H1 (cell line): ENCODE results near the gene TPD52L1. TPM values are rescaled to one million over a fixed set of nuclear protein-coding genes. Genes with fewer than 3 reads are reported as not detected.

Source experiments
- CTCF ChIA-PET: fragments of 300-600 bp; sonication (Branson Sonifier 250); formaldehyde crosslinking; loops from one replicate; lab custom pipeline; 2021; ENCODE audit not compliant: partially characterized antibody; lab: Charles Lee
- POLR2A ChIA-PET: fragments of 300-600 bp; sonication (Branson Sonifier 250); formaldehyde crosslinking; loops from one replicate; lab custom pipeline; 2021; ENCODE audit warnings: inconsistent platforms; ENCODE audit not compliant: partially characterized antibody; lab: Charles Lee
- DNase-seq, 2 experiments: peaks; one replicate each; pipeline versions ENCODE4 v3.0.0 to v3.0.0-alpha.2; 2010 to 2022; ENCODE audit warnings: low spot score in 2 of 2, low read depth in 1 of 2, mixed read lengths in 1 of 2
- FAIRE-seq: peaks from 2 replicates; lab custom pipeline; 2011; peaks lifted over from hg19 to GRCh38; lab: Jason Lieb, UNC
- H2AFZ ChIP-seq: 2 replicates; pipeline ENCODE4 v1.8.1; 2012; ENCODE audit warnings: low read length, inconsistent platforms
- H2AK5ac ChIP-seq: 2 replicates; pipeline ENCODE4 v1.6.1; 2013; ENCODE audit warnings: low read depth, low read length
- H2BK120ac ChIP-seq: replicated peaks from 2 replicates; pipeline ENCODE3; 2013; ENCODE audit warnings: low read depth, low read length, inconsistent platforms
- H2BK12ac ChIP-seq: 2 replicates; pipeline ENCODE4 v1.6.1; 2013; ENCODE audit warnings: low read depth, low read length
- H2BK15ac ChIP-seq: 2 replicates; pipeline ENCODE4 v1.6.1; 2013; ENCODE audit warnings: low read length
- H2BK20ac ChIP-seq: 2 replicates; pipeline ENCODE4 v1.6.1; 2013; ENCODE audit warnings: low read length
- H2BK5ac ChIP-seq: 2 replicates; pipeline ENCODE4 v1.6.1; 2013; ENCODE audit warnings: low read depth, low read length
- H3K14ac ChIP-seq: 2 replicates; pipeline ENCODE4 v1.6.1; 2013; ENCODE audit warnings: inconsistent platforms; ENCODE audit not compliant: insufficient read length
- H3K18ac ChIP-seq: 2 replicates; pipeline ENCODE4 v1.6.1; 2013; ENCODE audit warnings: low read length; ENCODE audit errors: extremely low read depth
- H3K23ac ChIP-seq: 2 replicates; pipeline ENCODE4 v1.6.1; 2013; ENCODE audit warnings: inconsistent platforms; ENCODE audit not compliant: insufficient read length
- H3K23me2 ChIP-seq: 2 replicates; pipeline ENCODE4 v1.6.1; 2013; ENCODE audit warnings: low read depth, low read length
- H3K27ac ChIP-seq: 2 replicates; pipeline ENCODE4 v1.6.1; 2011; ENCODE audit warnings: low read depth, low read length, inconsistent platforms
- H3K27me3 ChIP-seq, 4 experiments: replicated peaks in 1 of 4; 1 replicate in 1 of 4; 2 replicates in 3 of 4; pipeline versions ENCODE4 v1.6.1 to v1.8.1; 2011 to 2013; ENCODE audit warnings: low read length in 3 of 4, mild to moderate bottlenecking in 3 of 4, inconsistent platforms in 2 of 4, mixed read lengths in 2 of 4, moderate library complexity in 1 of 4; ENCODE audit not compliant: control insufficient read depth in 3 of 4, insufficient read depth in 3 of 4; ENCODE audit errors: extremely low read depth in 1 of 4
- H3K36me3 ChIP-seq, 4 experiments: 2 replicates each; pipeline versions ENCODE4 v1.6.1 to v1.8.1; 2011 to 2013; ENCODE audit warnings: mild to moderate bottlenecking in 4 of 4, low read length in 3 of 4, moderate library complexity in 2 of 4, control low read depth in 1 of 4, inconsistent platforms in 1 of 4; ENCODE audit not compliant: insufficient read depth in 4 of 4, control insufficient read depth in 2 of 4
- H3K4ac ChIP-seq: replicated peaks from 2 replicates; pipeline ENCODE3; 2013; ENCODE audit warnings: low read length, low read depth, mixed read lengths, inconsistent platforms; ENCODE audit not compliant: insufficient read length
- H3K4me1 ChIP-seq, 4 experiments: replicated peaks in 1 of 4; 1 replicate in 1 of 4; 2 replicates in 3 of 4; pipeline versions ENCODE4 v1.6.1 to v1.8.1; 2011 to 2013; ENCODE audit warnings: low read length in 3 of 4, inconsistent platforms in 2 of 4, mixed read lengths in 1 of 4; ENCODE audit not compliant: insufficient read depth in 4 of 4, control insufficient read depth in 3 of 4
- H3K4me2 ChIP-seq, 2 experiments: 2 replicates each; pipeline versions ENCODE4 v1.6.1 to v1.8.1; 2011 to 2013; ENCODE audit warnings: low read depth in 2 of 2, low read length in 2 of 2, control low read depth in 1 of 2, inconsistent platforms in 1 of 2, mild to moderate bottlenecking in 1 of 2; ENCODE audit not compliant: insufficient read depth in 1 of 2
- H3K4me3 ChIP-seq, 4 experiments: fragments of 200-600, 300-600 bp in 1 of 4; sonication (generic), shearing (Covaris generic), sonication (Bioruptor Twin) in 1 of 4; 2 replicates each; pipeline versions ENCODE4 v1.5.1 to v1.8.1; 2011 to 2016; ENCODE audit warnings: low read length in 4 of 4, low read depth in 3 of 4, control low read depth in 2 of 4, inconsistent platforms in 2 of 4, mild to moderate bottlenecking in 2 of 4, mixed read lengths in 1 of 4, moderate library complexity in 1 of 4; ENCODE audit not compliant: insufficient read depth in 2 of 4; ENCODE audit errors: extremely low read depth in 1 of 4
- H3K56ac ChIP-seq: replicated peaks from 2 replicates; pipeline ENCODE3; 2013; ENCODE audit warnings: low read depth, mild to moderate bottlenecking, mixed read lengths, low read length, inconsistent platforms; ENCODE audit not compliant: insufficient read length
- H3K79me1 ChIP-seq: 2 replicates; pipeline ENCODE4 v1.6.1; 2013; ENCODE audit warnings: low read depth, low read length, control low read depth
- H3K79me2 ChIP-seq, 2 experiments: 2 replicates each; pipeline versions ENCODE4 v1.6.1 to v1.8.1; 2012 to 2013; ENCODE audit warnings: low read length in 2 of 2, mild to moderate bottlenecking in 2 of 2, inconsistent platforms in 1 of 2; ENCODE audit not compliant: insufficient read depth in 2 of 2, control insufficient read depth in 1 of 2
- H3K9ac ChIP-seq, 4 experiments: replicated peaks in 1 of 4; 1 replicate in 1 of 4; 2 replicates in 3 of 4; pipeline versions ENCODE4 v1.6.1 to v1.8.1; 2011 to 2013; ENCODE audit warnings: low read depth in 3 of 4, low read length in 3 of 4, control low read depth in 2 of 4, mild to moderate bottlenecking in 2 of 4, moderate library complexity in 2 of 4, inconsistent platforms in 1 of 4; ENCODE audit errors: extremely low read depth in 1 of 4
- H3K9me3 ChIP-seq, 2 experiments: 2 replicates each; pipeline versions ENCODE4 v1.6.1 to v1.8.1; 2012 to 2013; ENCODE audit warnings: mild to moderate bottlenecking in 2 of 2, moderate library complexity in 2 of 2, control low read depth in 1 of 2, inconsistent platforms in 1 of 2, low read depth in 1 of 2, low read length in 1 of 2, mixed read lengths in 1 of 2; ENCODE audit not compliant: insufficient read depth in 2 of 2
- H4K20me1 ChIP-seq, 2 experiments: replicated peaks in 1 of 2; 2 replicates each; pipeline versions ENCODE3 to v1.8.1; 2011 to 2013; ENCODE audit warnings: inconsistent platforms in 2 of 2, low read length in 2 of 2, mild to moderate bottlenecking in 1 of 2; ENCODE audit not compliant: insufficient read depth in 2 of 2, control insufficient read depth in 1 of 2
- H4K5ac ChIP-seq: 2 replicates; pipeline ENCODE4 v1.6.1; 2013; ENCODE audit warnings: low read length, low read depth, mixed read lengths, inconsistent platforms; ENCODE audit not compliant: insufficient read length
- H4K8ac ChIP-seq: 2 replicates; pipeline ENCODE4 v1.8.0; 2013; ENCODE audit warnings: mild to moderate bottlenecking, moderate library complexity, low read length, inconsistent platforms; ENCODE audit not compliant: insufficient read depth; ENCODE audit errors: extremely low read depth
- H4K91ac ChIP-seq: replicated peaks from 2 replicates; pipeline ENCODE3; 2013; ENCODE audit warnings: low read length, mixed read lengths, inconsistent platforms; ENCODE audit not compliant: insufficient read length
- HDAC2 ChIP-seq, 2 experiments: fragments of 300-600 bp in 1 of 2; sonication (generic) in 1 of 2; IDR thresholded peaks; 2 replicates each; pipeline ENCODE4 v1.6.1; 2011 to 2012; ENCODE audit warnings: low read depth in 2 of 2, low read length in 2 of 2, mild to moderate bottlenecking in 2 of 2, moderate library complexity in 2 of 2, borderline replicate concordance in 1 of 2, inconsistent platforms in 1 of 2
- SAP30 ChIP-seq: fragments of 300-600 bp; sonication (generic); IDR thresholded peaks from 2 replicates; pipeline ENCODE4 v1.7.1; 2012; ENCODE audit warnings: low read length, moderate library complexity, mild to moderate bottlenecking, inconsistent platforms; ENCODE audit not compliant: insufficient read depth, insufficient replicate concordance
- SIRT6 ChIP-seq: IDR thresholded peaks from one replicate; pipeline ENCODE4 v1.7.1; 2012; ENCODE audit warnings: low read length, inconsistent platforms
- SIX5 ChIP-seq: IDR thresholded peaks from 2 replicates; pipeline ENCODE4 v1.6.1; 2011; ENCODE audit warnings: mild to moderate bottlenecking, low read depth, low read length
- WGBS, 2 experiments: shearing (Covaris generic) in 1 of 2; methylation state at CpG; one replicate each; pipeline versions ENCODE4 v1.1.6 to v1.1.7; 2013 to 2015; ENCODE audit warnings: low lambda C conversion rate in 2 of 2, mixed read lengths in 2 of 2, inconsistent platforms in 1 of 2, low coverage in 1 of 2, missing lambda C conversion rate in 1 of 2; ENCODE audit not compliant: insufficient replicate concordance in 2 of 2, insufficient coverage in 1 of 2, insufficient read length in 1 of 2; ENCODE audit errors: extremely low coverage in 1 of 2, missing lambda C conversion rate in 1 of 2; 5-methylcytosine and 5-hydroxymethylcytosine counted together
- long read RNA-seq, 2 experiments: library from RNA in 1 of 2; library from capped mRNA in 1 of 2; stranded (forward); transcript quantifications; one replicate each; pipeline ENCODE4 v2.0.0, GENCODE V29; 2021; ENCODE audit warnings: inconsistent platforms in 1 of 2
- polyA minus RNA-seq, 3 experiments: library from RNA; depleted of rRNA, polyadenylated mRNA; stranded (reverse); fragments of >200 nt; gene quantifications; 1 replicate in 2 of 3; 2 replicates in 1 of 3; pipeline ENCODE4 v1.2.3, GENCODE V29; 2011
- polyA plus RNA-seq, 7 experiments: library from polyadenylated mRNA; depleted of rRNA in 3 of 7; stranded (reverse) in 5 of 7; unstranded in 2 of 7; fragments of >200 nt in 5 of 7; fragments of 200-250 nt in 2 of 7; gene quantifications; 1 replicate in 5 of 7; 2 replicates in 1 of 7; 4 replicates in 1 of 7; pipeline versions ENCODE4 v1.2.1 to v1.2.3, GENCODE V29; 2011 to 2013; ENCODE audit warnings: missing spikeins in 2 of 7, mixed read lengths in 2 of 7
- total RNA-seq: library from RNA; stranded (reverse); fragmentation: NEBNext Ultra II Directional; extraction: Animal tissue kit (Norgen Biotek cat#: 25700); gene quantifications from 2 replicates; pipeline ENCODE4 v1.2.1, GENCODE V29; 2021
- TF ChIP-seq, protein P1 (sequence below): IDR thresholded peaks from 2 replicates; pipeline ENCODE4 v1.6.1; 2012; ENCODE audit warnings: low read length, inconsistent platforms

Gene TPD52L1, protein sequence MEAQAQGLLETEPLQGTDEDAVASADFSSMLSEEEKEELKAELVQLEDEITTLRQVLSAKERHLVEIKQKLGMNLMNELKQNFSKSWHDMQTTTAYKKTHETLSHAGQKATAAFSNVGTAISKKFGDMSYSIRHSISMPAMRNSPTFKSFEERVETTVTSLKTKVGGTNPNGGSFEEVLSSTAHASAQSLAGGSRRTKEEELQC
- total RNA-seq (7.4 and 9.6 TPM in 2 replicates), polyA plus RNA-seq (2011; rRNA removed) (14.2 and 14.3 TPM in 2 replicates), polyA minus RNA-seq (2011; rRNA and poly(A)+ RNA removed) (4.2 and 8.3 TPM in 2 replicates)
- polyA plus RNA-seq (2011; cell fraction: cytosol; rRNA removed) = 17.5 TPM
- polyA plus RNA-seq (2011; cell fraction: nucleus; rRNA removed) = 13.8 TPM
- polyA plus RNA-seq (2012, experiment 1 of 2) = 10.0 to 12.2 TPM (median 11.0 TPM) in 4 replicates
- 3.2 TPM for polyA plus RNA-seq (2012, experiment 2 of 2)
- polyA plus RNA-seq (2013, experiment 1 of 2) = 11.2 TPM
- polyA plus RNA-seq (2013, experiment 2 of 2) = 12.6 TPM
- 5.3 TPM for polyA minus RNA-seq (2011; cell fraction: cytosol; rRNA and poly(A)+ RNA removed)
- 5.0 TPM for polyA minus RNA-seq (2011; cell fraction: nucleus; rRNA and poly(A)+ RNA removed)
- long read RNA-seq, experiment 1, partial matches to known transcripts = 0 of 6 reads
- long read RNA-seq, experiment 1, other reads (novel, unspliced or antisense) = 2 of 6 reads
- long read RNA-seq, experiment 2, partial matches to known transcripts = 0 of 2 reads
- long read RNA-seq, experiment 2, other reads (novel, unspliced or antisense) = 0 of 2 reads

DNA sequence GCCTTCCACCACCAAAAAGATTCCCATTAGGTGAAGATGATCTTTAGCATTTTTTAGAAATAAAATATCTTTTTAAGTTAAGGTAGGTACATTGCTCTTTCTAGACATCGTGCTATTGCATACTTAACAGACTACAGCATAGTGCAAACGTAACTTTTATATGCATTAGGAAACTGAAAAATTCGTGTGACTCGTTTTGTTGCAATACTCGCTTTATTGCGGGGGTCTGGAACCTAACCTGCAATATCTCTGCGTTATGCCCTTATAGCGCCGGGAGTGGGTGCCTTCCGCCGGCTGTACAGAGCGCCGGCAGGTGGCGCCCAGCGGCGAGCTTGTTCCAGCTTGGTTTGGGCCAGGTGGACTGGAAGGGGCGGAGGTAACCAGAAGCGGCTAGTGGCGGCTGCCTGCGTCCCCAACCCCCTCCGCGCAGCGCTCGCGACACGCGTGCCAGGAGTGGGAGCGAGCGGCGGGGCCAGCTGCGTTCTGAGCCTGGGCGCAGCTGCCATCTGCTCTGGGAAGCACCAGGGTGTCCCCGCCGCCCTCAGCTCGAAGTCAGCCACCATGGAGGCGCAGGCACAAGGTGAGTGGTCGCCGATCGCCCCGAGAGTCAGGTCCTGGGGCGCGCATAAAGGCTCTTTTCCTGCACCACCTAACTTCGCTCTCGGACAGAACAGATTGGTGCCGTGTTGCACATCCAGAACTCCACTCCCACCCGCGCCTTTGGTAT lies at the start of gene TPD52L1:
TPD52L1 (plus strand) TSS at position 383 of the 727 bp plus-strand sequence; CDS start at position 562, 179 bp downstream.
- Histone ChIP-seq H3K4me2 (peak within 1 kb of the TSS; percentile 87 to 90), H3K27me3 (peaks cover 0 to 23% (median 14%) of the 10 kb centered on the region in 4 experiments; a peak in 6 of 7 replicates), H2BK20ac (peak within 1 kb of the TSS; percentile 49; the same call in 1 of the 2 replicates), H3K36me3 (no peaks in the 10 kb centered on the region), H4K20me1 (no peaks in the 10 kb centered on the region), H2BK15ac (no peak within 1 kb of the TSS), H4K5ac (no peak within 1 kb of the TSS), H3K4me3 (peak within 1 kb of the TSS; percentile 54 to 85 (median 66)), H3K9me3 (no peaks in the 10 kb centered on the region), H3K14ac (no peak within 1 kb of the TSS), H3K4ac (no peak within 1 kb of the TSS), H3K9ac (peak within 1 kb of the TSS in 2 of 4 experiments; percentile 5 to 28; a peak in 2 of 7 replicates), H3K4me1 (peaks cover 0 to 3% (median 1%) of the 10 kb centered on the region in 4 experiments; a peak in 2 of 7 replicates), H2BK5ac (no peak within 1 kb of the TSS), H3K23ac (no peak within 1 kb of the TSS), H3K79me2 (no peaks in the 10 kb centered on the region), H4K8ac (peak within 1 kb of the TSS; percentile 39; the same call in 1 of the 2 replicates), H3K56ac (no peak within 1 kb of the TSS), H2BK12ac (peak within 1 kb of the TSS; percentile 45; the same call in 1 of the 2 replicates), H3K27ac (no peak within 1 kb of the TSS), H3K18ac (peak within 1 kb of the TSS; percentile 79), H3K79me1 (no peaks in the 10 kb centered on the region), H3K23me2 (peaks cover 13% of the 10 kb centered on the region; the same call in 1 of the 2 replicates), H4K91ac (no peak within 1 kb of the TSS), H2AFZ (peak within 1 kb of the TSS; percentile 99), H2AK5ac (no peak within 1 kb of the TSS), H2BK120ac (peak within 1 kb of the TSS; percentile 38)
- ChIA-PET POLR2A (interaction anchor here (0.9 to 1.2 kb wide), 2 partner anchors 148 to 638 kb away, joined by 4 to 5 read pairs; partner anchors contain the start of gene HDDC2), CTCF (interaction anchor here (0.7 to 3.3 kb wide), 28 partner anchors 11 to 800 kb away, joined by 3 to 28 read pairs (median 4); no protein-coding TSS in a partner anchor)
- 3% methylated on average over 45 of the region's 47 CpGs; no CpG with 5 or more reads in 1 of the 2 experiments for WGBS, 2 experiments
- peak; percentile 47 to 86 for DNase-seq
- FAIRE-seq = no peak
- peak; percentile 42 to 84; a peak in 3 of 4 replicates for TF ChIP-seq HDAC2 (IDR thresholded peaks at IDR 0.05; ENCODE audit: borderline replicate concordance in 1 of 2, low read depth in 2 of 2, low read length in 2 of 2)
- TF ChIP-seq SIRT6 = no peak
- TF ChIP-seq SIX5 = no peak
- no peak for TF ChIP-seq SAP30
- TF ChIP-seq, protein P1, sequence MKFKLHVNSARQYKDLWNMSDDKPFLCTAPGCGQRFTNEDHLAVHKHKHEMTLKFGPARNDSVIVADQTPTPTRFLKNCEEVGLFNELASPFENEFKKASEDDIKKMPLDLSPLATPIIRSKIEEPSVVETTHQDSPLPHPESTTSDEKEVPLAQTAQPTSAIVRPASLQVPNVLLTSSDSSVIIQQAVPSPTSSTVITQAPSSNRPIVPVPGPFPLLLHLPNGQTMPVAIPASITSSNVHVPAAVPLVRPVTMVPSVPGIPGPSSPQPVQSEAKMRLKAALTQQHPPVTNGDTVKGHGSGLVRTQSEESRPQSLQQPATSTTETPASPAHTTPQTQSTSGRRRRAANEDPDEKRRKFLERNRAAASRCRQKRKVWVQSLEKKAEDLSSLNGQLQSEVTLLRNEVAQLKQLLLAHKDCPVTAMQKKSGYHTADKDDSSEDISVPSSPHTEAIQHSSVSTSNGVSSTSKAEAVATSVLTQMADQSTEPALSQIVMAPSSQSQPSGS = no peak
